Measurements from ENCODE around the gene GLI1. TPM values are rescaled to one million over a fixed set of nuclear protein-coding genes. Genes with fewer than 3 reads are reported as not detected.
"Not testable (repeated sequence)": the region's sequence is repeated elsewhere in the genome, so short reads cannot be mapped to it uniquely, and the experiment has no call there.

Gene GLI1
- total and polyA plus RNA-seq, 8 donors = 1.9 to 38.3 (median 30.0) TPM

GRCh38 chr12:57439762-57440266, 19.8 kb upstream of the GLI1 start:
- no peak for TF ChIP-seq CTCF (IDR thresholded peaks at IDR 0.05)
- no peaks in the 10 kb centered on the region for H3K36me3 ChIP-seq
- no peak overlapping the region for H3K27ac ChIP-seq
- H3K27me3 ChIP-seq = no peaks in the 10 kb centered on the region
- intact Hi-C loops (cut with DNase I) = no loop called here
- ATAC-seq (no peak), DNase-seq (no peak)
- no peaks in the 10 kb centered on the region for H3K4me1 ChIP-seq
- no peak overlapping the region for H3K4me3 ChIP-seq
- H3K9me3 ChIP-seq = peaks cover 0 to 7% of the 10 kb centered on the region in 2 donors

GRCh38 chr12:57441393-57441792, 18.2 kb upstream of the GLI1 start:
- H3K27ac ChIP-seq; intact Hi-C loops (cut with DNase I); DNase-seq; H3K36me3 ChIP-seq; H3K4me1 ChIP-seq; H3K27me3 ChIP-seq; ATAC-seq; H3K9me3 ChIP-seq; H3K4me3 ChIP-seq: not testable (repeated sequence)

GRCh38 chr12:57441846-57442427, 17.6 kb upstream of the GLI1 start:
- ATAC-seq (no peak), DNase-seq (no peak)
- Histone ChIP-seq H3K4me1 (no peaks in the 10 kb centered on the region), H3K4me3 (no peak overlapping the region), H3K36me3 (no peaks in the 10 kb centered on the region), H3K27me3 (no peaks in the 10 kb centered on the region), H3K27ac (no peak overlapping the region), H3K9me3 (peaks cover 0 to 7% of the 10 kb centered on the region in 2 donors)
- intact Hi-C loops (cut with DNase I) = no loop called here
- no peak for TF ChIP-seq CTCF (IDR thresholded peaks at IDR 0.05)

GRCh38 chr12:57444337-57444736, 15.2 kb upstream of the GLI1 start:
- H3K27ac ChIP-seq; H3K27me3 ChIP-seq; H3K9me3 ChIP-seq; ATAC-seq; intact Hi-C loops (cut with DNase I); H3K4me3 ChIP-seq; DNase-seq; H3K36me3 ChIP-seq; H3K4me1 ChIP-seq: not testable (repeated sequence)

- H3K27ac ChIP-seq = no peak overlapping the region
- intact Hi-C loops (cut with DNase I) = no loop called here
- no peak for ATAC-seq
These were observed 14.8 kb upstream of the GLI1 start for GRCh38 chr12:57444744-57445143.

More at GRCh38 chr12:57444744-57445143, 14.8 kb upstream of the GLI1 start:
- Histone ChIP-seq H3K9me3 (peaks cover 0 to 7% of the 10 kb centered on the region in 2 donors), H3K27me3 (no peaks in the 10 kb centered on the region), H3K4me1 (no peaks in the 10 kb centered on the region), H3K36me3 (no peaks in the 10 kb centered on the region), H3K4me3 (no peak overlapping the region)
- DNase-seq = no peak
- TF ChIP-seq CTCF (IDR thresholded peaks at IDR 0.05) = no peak

All from left lung (tissue), 10 donors.